DMS 273 (cell line): ENCODE results near the gene SP4.

ENCODE experiments used
- DNase-seq: peaks from one replicate; lab custom pipeline; 2025; ENCODE audit not compliant: unreplicated experiment; lab: John Stamatoyannopoulos, UW

Gene SP4

GRCh38 chr7:21443149-21443841 lies 15.4 kb downstream of the SP4 start:
- DNase-seq, result no peak

- no peak for DNase-seq
Measured at GRCh38 chr7:21448974-21449373, 21.1 kb downstream of the SP4 start.

- DNase-seq, result no peak
Measured at GRCh38 chr7:21450076-21450475, 22.2 kb downstream of the SP4 start.

- no peak for DNase-seq
Measured at GRCh38 chr7:21450941-21451340, 23.1 kb downstream of the SP4 start.

- DNase-seq, result peak; percentile 11
Measured at GRCh38 chr7:21454182-21454581, 26.3 kb downstream of the SP4 start.

- DNase-seq, result no peak
Measured at GRCh38 chr7:21454906-21455305, 27.0 kb downstream of the SP4 start.

- DNase-seq, result no peak
Measured at GRCh38 chr7:21461282-21461681, 33.4 kb downstream of the SP4 start.

GRCh38 chr7:21462081-21462480 lies 34.2 kb downstream of the SP4 start:
- no peak for DNase-seq

- DNase-seq, result no peak
Measured at GRCh38 chr7:21463524-21463923, 35.6 kb downstream of the SP4 start.

GRCh38 chr7:21468969-21469368 lies 41.1 kb downstream of the SP4 start:
- no peak for DNase-seq

- no peak for DNase-seq
Measured at GRCh38 chr7:21469894-21470293, 42.0 kb downstream of the SP4 start.

GRCh38 chr7:21472029-21472428 lies 44.1 kb downstream of the SP4 start:
- DNase-seq, result no peak

- DNase-seq, result no peak
Measured at GRCh38 chr7:21476429-21476828, 48.5 kb downstream of the SP4 start.

- no peak for DNase-seq
Measured at GRCh38 chr7:21480693-21481403, 53.0 kb downstream of the SP4 start.

- DNase-seq, result no peak
Measured at GRCh38 chr7:21486511-21486910, 58.6 kb downstream of the SP4 start.

- no peak for DNase-seq
Measured at GRCh38 chr7:21495731-21496130, 67.8 kb downstream of the SP4 start.

GRCh38 chr7:21497072-21497471 lies 69.2 kb downstream of the SP4 start:
- peak; percentile 51 for DNase-seq

- DNase-seq, result no peak
Measured at GRCh38 chr7:21500117-21500832, 72.4 kb downstream of the SP4 start.

GRCh38 chr7:21504021-21504420 lies 76.1 kb downstream of the SP4 start:
- no peak for DNase-seq

- peak; percentile 51 for DNase-seq
Measured at GRCh38 chr7:21507627-21508343, 79.9 kb downstream of the SP4 start.

GRCh38 chr7:21508538-21508937 lies 80.7 kb downstream of the SP4 start:
- no peak for DNase-seq
